Panc1 (cell line): ENCODE results near the gene GCHFR. TPM values are rescaled to one million over a fixed set of nuclear protein-coding genes. Genes with fewer than 3 reads are reported as not detected.

Source experiments
- ATAC-seq: fragments of 200-7000 bp; cut with Tn5 transposase; 2 replicates; pipeline ENCODE4 v1.9.1; 2020; ENCODE audit warnings: mild to moderate bottlenecking, moderate library complexity
- BruUV-seq: library from RNA; stranded (reverse); fragments of 400-500 nt; replicated peaks from 2 replicates; lab custom pipeline; 2021; lab: Mats Ljungman, UMichigan
- CTCF ChIA-PET: fragments of 300-600 bp; sonication (Branson Sonifier 250); formaldehyde crosslinking; loops from one replicate; lab custom pipeline; 2022; ENCODE audit warnings: antibody characterized with exemption; lab: Charles Lee
- POLR2A ChIA-PET: fragments of 300-600 bp; sonication (Branson Sonifier 250); formaldehyde crosslinking; loops from one replicate; lab custom pipeline; 2022; ENCODE audit warnings: antibody characterized with exemption; lab: Charles Lee
- DNase-seq: peaks from one replicate; pipeline ENCODE4 v3.0.0-alpha.2; 2010; ENCODE audit warnings: low read depth, low spot score
- H3K27ac ChIP-seq: 2 replicates; pipeline ENCODE4 v1.5.1; 2011; ENCODE audit warnings: mild to moderate bottlenecking, low read length, inconsistent platforms
- H3K27me3 ChIP-seq: fragments of 200-500 bp; sonication (Bioruptor generic); 2 replicates; pipeline ENCODE4 v1.6.0; 2014; ENCODE audit warnings: low read length, inconsistent platforms; ENCODE audit not compliant: control insufficient read depth, insufficient read depth
- H3K36me3 ChIP-seq: fragments of 200-500 bp; sonication (Bioruptor generic); 2 replicates; pipeline ENCODE4 v1.5.1; 2014; ENCODE audit warnings: inconsistent platforms, mild to moderate bottlenecking, low read length, moderate library complexity; ENCODE audit not compliant: control insufficient read depth, insufficient read depth
- H3K4me1 ChIP-seq: 2 replicates; pipeline ENCODE4 v1.5.1; 2011; ENCODE audit warnings: inconsistent platforms, mild to moderate bottlenecking, low read length, moderate library complexity; ENCODE audit not compliant: control insufficient read depth, insufficient read depth
- H3K4me3 ChIP-seq, 2 experiments: 2 replicates each; pipeline ENCODE4 v1.5.1; 2011 to 2012; ENCODE audit warnings: low read depth in 2 of 2, low read length in 2 of 2, mild to moderate bottlenecking in 2 of 2, inconsistent platforms in 1 of 2, moderate library complexity in 1 of 2
- H3K9me3 ChIP-seq: fragments of 200-500 bp; sonication (Bioruptor generic); 2 replicates; pipeline ENCODE4 v1.5.1; 2014; ENCODE audit warnings: low read depth, mild to moderate bottlenecking, inconsistent platforms, low read length, moderate library complexity; ENCODE audit not compliant: control insufficient read depth, insufficient read depth
- POLR2AphosphoS5 ChIP-seq: IDR thresholded peaks from 2 replicates; pipeline ENCODE4 v1.6.1; 2012; ENCODE audit warnings: mild to moderate bottlenecking, low read depth, low read length, moderate library complexity
- SIN3A ChIP-seq: IDR thresholded peaks from 2 replicates; pipeline ENCODE4 v1.6.1; 2012; ENCODE audit warnings: low read depth, mild to moderate bottlenecking, low read length, moderate library complexity, borderline replicate concordance; ENCODE audit not compliant: insufficient read depth
- TCF7L2 ChIP-seq: IDR thresholded peaks from 2 replicates; pipeline ENCODE4 v1.6.1; 2011; ENCODE audit warnings: mild to moderate bottlenecking, low read depth, low read length, inconsistent platforms
- in situ Hi-C: cut with HindIII; loops from 2 replicates; pipeline ENCODE4 v1.10.0; 2016; ENCODE audit warnings: low sequenced_read_pairs, low pct_unique_long_range_greater_than_20kb
- intact Hi-C: fragments of 100-400 bp; cut with micrococcal nuclease; formaldehyde crosslinking; loops from one replicate; pipeline ENCODE4 v1.10.0; 2022; ENCODE audit not compliant: unreplicated experiment
- total RNA-seq: library from RNA; stranded (reverse); gene quantifications from one replicate; pipeline ENCODE4 v1.2.1, GENCODE V29; 2021; ENCODE audit not compliant: unreplicated experiment
- TF ChIP-seq, protein P1 (sequence below): fragments of 450-650 bp; IDR thresholded peaks from 2 replicates; pipeline ENCODE4 v1.5.1; 2017; ENCODE audit warnings: mild to moderate bottlenecking
- TF ChIP-seq, protein P2 (sequence below), 2 experiments: IDR thresholded peaks; 2 replicates each; pipeline ENCODE4 v1.6.1; 2011 to 2012; ENCODE audit warnings: low read depth in 2 of 2, control low read depth in 1 of 2, low read length in 1 of 2, mild to moderate bottlenecking in 1 of 2, moderate library complexity in 1 of 2; ENCODE audit not compliant: insufficient read depth in 1 of 2

The GCHFR gene
- total RNA-seq, 1 experiment from 2014 or later, result 37.2 TPM

- no TSS peak for BruUV-seq
- ATAC-seq (no peak), DNase-seq (no peak)
- Histone ChIP-seq H3K36me3 (no peaks in the 10 kb centered on the region), H3K27ac (no peak within 1 kb of the TSS), H3K9me3 (no peaks in the 10 kb centered on the region), H3K27me3 (no peaks in the 10 kb centered on the region), H3K4me3 (no peak within 1 kb of the TSS), H3K4me1 (peaks cover 40% of the 10 kb centered on the region)
- POLR2A ChIA-PET, result no interaction called here
- CTCF ChIA-PET, result interaction anchor here (0.5 to 0.7 kb wide), 2 partner anchors 35 to 297 kb away, joined by 4 read pairs; no protein-coding TSS in a partner anchor
- no peak for TF ChIP-seq TCF7L2
- no peak for TF ChIP-seq POLR2AphosphoS5
- TF ChIP-seq, protein P1, sequence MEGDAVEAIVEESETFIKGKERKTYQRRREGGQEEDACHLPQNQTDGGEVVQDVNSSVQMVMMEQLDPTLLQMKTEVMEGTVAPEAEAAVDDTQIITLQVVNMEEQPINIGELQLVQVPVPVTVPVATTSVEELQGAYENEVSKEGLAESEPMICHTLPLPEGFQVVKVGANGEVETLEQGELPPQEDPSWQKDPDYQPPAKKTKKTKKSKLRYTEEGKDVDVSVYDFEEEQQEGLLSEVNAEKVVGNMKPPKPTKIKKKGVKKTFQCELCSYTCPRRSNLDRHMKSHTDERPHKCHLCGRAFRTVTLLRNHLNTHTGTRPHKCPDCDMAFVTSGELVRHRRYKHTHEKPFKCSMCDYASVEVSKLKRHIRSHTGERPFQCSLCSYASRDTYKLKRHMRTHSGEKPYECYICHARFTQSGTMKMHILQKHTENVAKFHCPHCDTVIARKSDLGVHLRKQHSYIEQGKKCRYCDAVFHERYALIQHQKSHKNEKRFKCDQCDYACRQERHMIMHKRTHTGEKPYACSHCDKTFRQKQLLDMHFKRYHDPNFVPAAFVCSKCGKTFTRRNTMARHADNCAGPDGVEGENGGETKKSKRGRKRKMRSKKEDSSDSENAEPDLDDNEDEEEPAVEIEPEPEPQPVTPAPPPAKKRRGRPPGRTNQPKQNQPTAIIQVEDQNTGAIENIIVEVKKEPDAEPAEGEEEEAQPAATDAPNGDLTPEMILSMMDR, result no peak
- TF ChIP-seq, protein P2, sequence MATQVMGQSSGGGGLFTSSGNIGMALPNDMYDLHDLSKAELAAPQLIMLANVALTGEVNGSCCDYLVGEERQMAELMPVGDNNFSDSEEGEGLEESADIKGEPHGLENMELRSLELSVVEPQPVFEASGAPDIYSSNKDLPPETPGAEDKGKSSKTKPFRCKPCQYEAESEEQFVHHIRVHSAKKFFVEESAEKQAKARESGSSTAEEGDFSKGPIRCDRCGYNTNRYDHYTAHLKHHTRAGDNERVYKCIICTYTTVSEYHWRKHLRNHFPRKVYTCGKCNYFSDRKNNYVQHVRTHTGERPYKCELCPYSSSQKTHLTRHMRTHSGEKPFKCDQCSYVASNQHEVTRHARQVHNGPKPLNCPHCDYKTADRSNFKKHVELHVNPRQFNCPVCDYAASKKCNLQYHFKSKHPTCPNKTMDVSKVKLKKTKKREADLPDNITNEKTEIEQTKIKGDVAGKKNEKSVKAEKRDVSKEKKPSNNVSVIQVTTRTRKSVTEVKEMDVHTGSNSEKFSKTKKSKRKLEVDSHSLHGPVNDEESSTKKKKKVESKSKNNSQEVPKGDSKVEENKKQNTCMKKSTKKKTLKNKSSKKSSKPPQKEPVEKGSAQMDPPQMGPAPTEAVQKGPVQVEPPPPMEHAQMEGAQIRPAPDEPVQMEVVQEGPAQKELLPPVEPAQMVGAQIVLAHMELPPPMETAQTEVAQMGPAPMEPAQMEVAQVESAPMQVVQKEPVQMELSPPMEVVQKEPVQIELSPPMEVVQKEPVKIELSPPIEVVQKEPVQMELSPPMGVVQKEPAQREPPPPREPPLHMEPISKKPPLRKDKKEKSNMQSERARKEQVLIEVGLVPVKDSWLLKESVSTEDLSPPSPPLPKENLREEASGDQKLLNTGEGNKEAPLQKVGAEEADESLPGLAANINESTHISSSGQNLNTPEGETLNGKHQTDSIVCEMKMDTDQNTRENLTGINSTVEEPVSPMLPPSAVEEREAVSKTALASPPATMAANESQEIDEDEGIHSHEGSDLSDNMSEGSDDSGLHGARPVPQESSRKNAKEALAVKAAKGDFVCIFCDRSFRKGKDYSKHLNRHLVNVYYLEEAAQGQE (IDR thresholded peaks at IDR 0.05; ENCODE audit: insufficient read depth in 1 of 2, low read depth in 2 of 2, low read length in 1 of 2), result no peak
- no peak for TF ChIP-seq SIN3A
- intact Hi-C loops (no loop called here), in situ Hi-C loops (no loop called here)
These were observed 5.6 kb downstream of the GCHFR start, which contains the start of gene C15orf62 for GRCh38 chr15:40769274-40770146. TSS of gene C15orf62 (plus strand) at chr15:40769980. CDS start at chr15:40770496, 516 bp downstream.

- TF ChIP-seq, protein P2 (IDR thresholded peaks at IDR 0.05; ENCODE audit: insufficient read depth in 1 of 2, low read depth in 2 of 2, low read length in 1 of 2), result no peak
- TF ChIP-seq, protein P1, result no peak
- TF ChIP-seq SIN3A (no peak), TCF7L2 (no peak), POLR2AphosphoS5 (no peak)
- DNase-seq, result no peak
- Histone ChIP-seq H3K36me3 (no peaks in the 10 kb centered on the region), H3K4me3 (no peak overlapping the region), H3K27ac (no peak overlapping the region), H3K9me3 (no peaks in the 10 kb centered on the region), H3K27me3 (no peaks in the 10 kb centered on the region), H3K4me1 (peaks cover 34% of the 10 kb centered on the region)
- ATAC-seq, result no peak
- in situ Hi-C loops (no loop called here), intact Hi-C loops (no loop called here)
- ChIA-PET CTCF (interaction anchor here (0.5 to 0.7 kb wide), 2 partner anchors 34 to 298 kb away, joined by 4 read pairs; no protein-coding TSS in a partner anchor), POLR2A (interaction anchor here (0.6 kb wide), 1 partner anchor 428 kb away, joined by 3 read pairs; no protein-coding TSS in a partner anchor)
- BruUV-seq, result no TSS peak
These were observed 6.4 kb downstream of the GCHFR start for GRCh38 chr15:40770147-40770721.
